GM19035 (cell line): Measurements from ENCODE around the gene MAGEA1.
"Not testable (repeated sequence)": the region's sequence is repeated elsewhere in the genome, so short reads cannot be mapped to it uniquely, and the experiment has no call there.

Experiments used
- ATAC-seq: cut with Tn5 transposase; IDR thresholded peaks from one replicate; pipeline ENCODE4 v1.9.1; 2021; ENCODE audit not compliant: unreplicated experiment

The MAGEA1 gene, protein sequence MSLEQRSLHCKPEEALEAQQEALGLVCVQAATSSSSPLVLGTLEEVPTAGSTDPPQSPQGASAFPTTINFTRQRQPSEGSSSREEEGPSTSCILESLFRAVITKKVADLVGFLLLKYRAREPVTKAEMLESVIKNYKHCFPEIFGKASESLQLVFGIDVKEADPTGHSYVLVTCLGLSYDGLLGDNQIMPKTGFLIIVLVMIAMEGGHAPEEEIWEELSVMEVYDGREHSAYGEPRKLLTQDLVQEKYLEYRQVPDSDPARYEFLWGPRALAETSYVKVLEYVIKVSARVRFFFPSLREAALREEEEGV

DNA sequence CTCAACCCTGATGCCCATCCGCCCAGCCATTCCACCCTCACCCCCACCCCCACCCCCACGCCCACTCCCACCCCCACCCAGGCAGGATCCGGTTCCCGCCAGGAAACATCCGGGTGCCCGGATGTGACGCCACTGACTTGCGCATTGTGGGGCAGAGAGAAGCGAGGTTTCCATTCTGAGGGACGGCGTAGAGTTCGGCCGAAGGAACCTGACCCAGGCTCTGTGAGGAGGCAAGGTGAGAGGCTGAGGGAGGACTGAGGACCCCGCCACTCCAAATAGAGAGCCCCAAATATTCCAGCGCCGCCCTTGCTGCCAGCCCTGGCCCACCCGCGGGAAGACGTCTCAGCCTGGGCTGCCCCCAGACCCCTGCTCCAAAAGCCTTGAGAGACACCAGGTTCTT is at the start of gene MAGEA1:
Gene MAGEA1, plus strand, starts transcription at position 154 of the 400 bp plus-strand sequence. CDS start 3,106 bp downstream, outside the sequence.
- ATAC-seq = no peak

DNA sequence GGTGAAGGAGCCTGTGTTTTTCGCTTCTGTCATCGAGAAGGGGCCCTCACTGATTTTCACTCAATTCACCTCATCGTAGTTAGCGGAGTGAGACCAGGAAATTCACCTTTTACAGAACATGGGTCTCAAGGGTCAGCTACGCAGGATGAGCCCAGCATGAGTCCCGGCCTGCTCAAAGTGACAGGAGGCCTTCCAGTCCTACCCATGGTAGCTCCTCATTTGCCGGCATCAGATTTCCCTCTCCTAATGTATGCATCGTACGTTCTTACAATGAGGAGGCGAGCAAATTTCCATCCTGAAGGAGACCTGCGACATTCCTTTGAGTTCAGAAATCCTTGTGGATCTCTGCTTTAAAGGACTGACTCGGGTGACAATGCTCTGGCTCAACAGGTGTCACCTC is 46.2 kb upstream of the MAGEA1 start:
- ATAC-seq = not testable (repeated sequence)

DNA sequence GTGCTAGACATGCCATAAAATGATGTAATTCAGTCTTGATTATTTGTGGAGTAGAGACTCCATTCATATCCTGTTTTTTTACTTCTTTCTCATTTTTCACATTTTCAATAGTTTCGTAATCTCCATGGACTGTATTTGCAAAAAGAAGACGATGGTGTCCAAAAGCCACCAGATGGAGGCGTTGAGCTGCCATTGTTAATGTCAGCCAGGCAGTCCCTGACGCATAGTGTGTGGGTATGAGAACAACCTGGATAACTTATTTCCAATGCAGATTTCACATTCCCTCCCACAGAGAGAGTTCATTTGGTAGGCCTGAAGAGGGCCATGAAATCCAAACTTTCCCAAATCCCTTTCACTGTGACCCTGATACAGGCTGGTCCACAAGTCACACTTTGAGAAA is 40.0 kb upstream of the MAGEA1 start:
- ATAC-seq = not testable (repeated sequence)

DNA sequence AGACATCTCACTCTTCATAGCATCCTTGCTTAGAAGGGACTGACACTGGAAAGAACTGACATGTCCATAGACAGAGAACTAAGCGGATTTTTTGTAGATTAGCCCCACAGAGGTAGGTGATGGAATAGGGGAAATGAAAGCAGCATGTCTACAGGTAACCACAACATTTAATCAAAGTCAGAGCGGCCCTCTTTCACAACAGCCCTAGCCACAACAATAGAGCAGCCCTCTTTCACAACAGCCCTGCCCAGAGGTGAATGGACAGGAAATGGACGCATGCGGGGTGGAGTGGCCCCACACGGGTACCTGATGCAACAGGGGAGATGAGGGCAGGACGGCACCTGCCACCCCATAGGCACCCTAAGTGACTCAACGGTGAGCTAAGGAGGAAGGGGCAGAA is 32.8 kb upstream of the MAGEA1 start:
- not testable (repeated sequence) for ATAC-seq

DNA sequence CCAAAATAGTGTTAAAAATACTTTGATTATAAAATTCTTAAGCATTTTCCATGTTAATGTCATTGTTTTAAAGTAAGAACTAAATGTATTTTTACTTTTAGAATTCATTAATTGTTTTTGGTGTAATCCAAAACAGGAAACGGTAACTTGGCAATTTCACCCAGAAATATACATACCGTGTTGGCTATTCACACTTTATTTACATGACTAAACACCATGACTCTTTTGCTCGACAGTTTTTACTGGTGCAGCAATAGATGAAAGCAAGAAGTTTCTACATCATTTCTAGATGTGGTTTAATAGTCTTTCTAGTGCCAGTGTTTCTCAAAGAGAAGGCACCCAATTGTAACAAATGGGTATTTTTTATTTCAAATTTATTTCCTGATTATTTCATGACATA is 25.6 kb upstream of the MAGEA1 start:
- ATAC-seq = no peak

DNA sequence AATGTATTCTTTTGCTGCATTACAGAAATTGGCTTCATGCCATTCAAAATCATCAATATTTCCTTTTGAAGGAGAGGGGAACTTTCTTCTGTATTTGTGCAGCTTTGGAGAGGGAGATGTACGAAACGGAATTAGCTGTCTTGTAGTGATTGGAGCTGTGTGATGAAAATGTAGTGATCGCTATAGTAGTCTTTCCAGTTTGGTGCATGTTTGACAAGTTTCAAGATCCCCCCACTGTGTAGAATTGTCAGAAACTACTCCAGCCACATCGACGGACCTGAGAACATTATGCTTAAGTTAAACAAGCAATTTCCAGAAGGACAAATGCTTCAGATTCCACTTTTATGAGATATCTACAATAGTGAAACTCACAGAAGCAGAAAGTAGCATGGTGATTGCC is 21.6 kb upstream of the MAGEA1 start:
- no peak for ATAC-seq

DNA sequence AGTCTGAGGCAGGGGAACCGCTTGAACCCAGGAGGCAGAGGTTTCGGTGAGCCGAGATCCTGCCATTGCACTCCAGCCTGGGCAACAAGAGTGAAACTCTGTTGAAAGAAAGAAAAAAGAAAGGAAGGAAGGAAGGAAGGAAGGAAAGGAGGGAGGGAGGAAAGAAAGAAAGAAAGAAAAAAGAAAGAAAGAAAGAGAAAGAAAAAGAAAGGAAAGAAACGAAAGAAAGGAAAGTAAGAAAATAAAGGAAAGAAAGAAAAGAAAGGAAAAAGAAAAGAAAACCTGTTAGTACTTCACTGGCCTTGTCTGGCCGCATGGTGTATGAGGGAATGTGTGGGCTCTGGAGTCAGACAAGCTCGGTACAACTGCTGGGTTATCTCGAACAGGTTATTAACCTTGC is 20.8 kb upstream of the MAGEA1 start:
- ATAC-seq = no peak

DNA sequence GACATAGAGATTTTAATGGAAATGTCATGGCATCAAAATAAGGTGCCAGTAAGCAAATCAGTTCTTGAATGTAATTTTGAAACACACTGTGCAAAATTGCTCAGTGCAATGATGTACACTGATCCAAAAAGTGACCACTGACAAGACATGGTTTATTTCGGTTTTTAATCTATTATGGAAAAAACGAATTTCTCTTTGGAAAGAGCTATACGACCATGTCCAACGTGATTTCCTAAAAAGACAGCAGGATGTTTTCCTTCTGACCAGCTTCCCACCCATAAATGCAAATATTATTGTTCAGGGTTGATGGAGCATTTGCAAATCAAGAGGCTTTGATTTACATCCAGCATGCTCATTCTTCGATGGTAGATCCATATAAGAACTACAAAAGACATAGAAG is 17.1 kb upstream of the MAGEA1 start:
- no peak for ATAC-seq

DNA sequence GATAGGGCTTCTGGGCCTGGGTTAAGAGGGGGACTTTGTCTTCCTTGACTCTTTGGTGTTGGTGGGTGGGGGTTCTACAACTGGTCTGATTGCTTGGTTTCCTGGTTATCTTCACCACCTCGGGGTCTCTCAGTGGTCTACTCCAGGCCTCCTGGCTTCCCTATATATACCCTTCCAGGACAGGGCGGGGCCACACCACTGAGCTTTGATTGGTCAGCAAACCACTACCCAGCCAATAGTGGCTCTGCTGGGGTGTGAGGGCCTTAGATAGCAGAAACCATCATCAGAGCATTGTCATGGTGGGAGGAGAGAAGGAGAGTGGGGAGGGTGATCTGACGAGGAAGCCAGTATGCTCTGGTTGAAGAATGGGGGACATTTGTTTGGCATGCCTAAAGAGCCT is 14.4 kb upstream of the MAGEA1 start:
- ATAC-seq = no peak

DNA sequence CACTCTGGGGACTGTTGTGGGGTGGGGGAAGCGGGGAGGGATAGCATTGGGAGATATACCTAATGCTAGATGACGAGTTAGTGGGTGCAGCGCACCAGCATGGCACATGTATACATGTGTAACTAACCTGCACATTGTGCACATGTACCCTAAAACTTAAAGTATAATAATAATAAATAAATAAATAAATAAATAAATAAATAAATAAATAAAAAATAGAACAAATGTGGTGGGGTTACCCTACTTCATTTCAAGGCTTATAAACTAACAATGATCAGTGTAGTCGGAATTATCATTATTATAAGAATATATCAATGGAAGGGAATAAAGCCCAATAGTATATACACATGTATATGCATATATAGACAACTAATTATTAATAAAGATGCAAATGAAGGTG is 10.7 kb upstream of the MAGEA1 start:
- not testable (repeated sequence) for ATAC-seq

DNA sequence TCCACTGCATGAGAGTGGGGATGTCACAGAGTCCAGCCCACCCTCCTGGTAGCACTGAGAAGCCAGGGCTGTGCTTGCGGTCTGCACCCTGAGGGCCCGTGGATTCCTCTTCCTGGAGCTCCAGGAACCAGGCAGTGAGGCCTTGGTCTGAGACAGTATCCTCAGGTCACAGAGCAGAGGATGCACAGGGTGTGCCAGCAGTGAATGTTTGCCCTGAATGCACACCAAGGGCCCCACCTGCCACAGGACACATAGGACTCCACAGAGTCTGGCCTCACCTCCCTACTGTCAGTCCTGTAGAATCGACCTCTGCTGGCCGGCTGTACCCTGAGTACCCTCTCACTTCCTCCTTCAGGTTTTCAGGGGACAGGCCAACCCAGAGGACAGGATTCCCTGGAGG is 2.7 kb downstream of the MAGEA1 start:
- ATAC-seq = no peak

DNA sequence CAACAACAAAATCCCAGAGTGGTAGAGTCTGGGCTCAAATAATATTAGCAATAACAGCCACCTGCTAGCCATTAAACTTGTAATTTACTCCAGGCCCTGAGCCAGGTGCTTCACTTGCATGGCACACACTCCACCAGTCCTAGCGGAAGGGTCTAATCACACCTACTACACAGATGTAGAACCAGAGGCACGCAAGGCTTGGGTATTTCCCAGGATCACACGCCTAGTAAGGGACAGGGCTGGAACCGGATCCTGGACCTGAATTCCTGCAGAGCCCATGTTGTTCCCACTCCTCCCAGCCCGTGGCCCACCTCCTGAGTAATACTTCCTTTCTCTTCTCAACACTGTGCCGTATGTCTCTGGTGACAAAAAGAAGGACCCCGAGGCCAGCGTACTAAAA is 5.7 kb downstream of the MAGEA1 start:
- no peak for ATAC-seq

DNA sequence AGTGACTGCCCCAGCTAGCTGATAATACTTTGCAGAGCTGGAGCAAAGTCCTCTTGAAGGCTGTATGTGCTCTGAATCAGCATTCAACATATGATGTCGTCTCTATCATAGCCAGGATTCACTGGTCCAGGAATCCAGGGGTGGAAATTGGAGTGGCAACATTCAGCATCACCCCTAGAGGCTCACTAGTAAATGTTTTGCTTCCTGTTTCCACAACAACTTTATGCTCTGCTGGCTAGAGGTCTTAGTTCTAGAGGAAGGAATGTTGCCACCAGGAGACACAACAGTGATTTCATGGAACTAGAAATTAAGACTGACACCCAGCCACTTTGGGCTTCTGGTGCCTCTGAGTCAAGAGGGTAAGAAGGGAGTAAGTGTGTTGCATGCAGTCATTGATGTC is 11.3 kb downstream of the MAGEA1 start:
- no peak for ATAC-seq

DNA sequence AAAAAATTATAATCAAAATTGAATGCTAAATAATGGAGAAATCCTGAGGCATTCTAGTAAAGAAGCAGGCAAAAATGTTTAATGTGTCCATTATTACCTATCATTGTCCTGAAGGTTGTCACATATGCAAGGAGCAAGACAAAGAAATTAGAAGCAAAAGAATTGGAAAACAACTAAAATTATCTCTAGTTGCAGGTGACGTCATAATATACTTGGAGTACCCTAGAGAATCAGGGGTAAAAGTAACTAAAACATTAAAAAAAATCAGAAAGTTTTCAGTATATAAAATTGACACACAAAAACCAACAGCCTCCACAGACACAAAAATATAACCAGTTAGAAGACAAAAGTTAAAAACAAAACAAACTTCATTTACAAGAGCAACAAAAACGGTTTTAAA is 21.4 kb downstream of the MAGEA1 start:
- ATAC-seq = no peak

DNA sequence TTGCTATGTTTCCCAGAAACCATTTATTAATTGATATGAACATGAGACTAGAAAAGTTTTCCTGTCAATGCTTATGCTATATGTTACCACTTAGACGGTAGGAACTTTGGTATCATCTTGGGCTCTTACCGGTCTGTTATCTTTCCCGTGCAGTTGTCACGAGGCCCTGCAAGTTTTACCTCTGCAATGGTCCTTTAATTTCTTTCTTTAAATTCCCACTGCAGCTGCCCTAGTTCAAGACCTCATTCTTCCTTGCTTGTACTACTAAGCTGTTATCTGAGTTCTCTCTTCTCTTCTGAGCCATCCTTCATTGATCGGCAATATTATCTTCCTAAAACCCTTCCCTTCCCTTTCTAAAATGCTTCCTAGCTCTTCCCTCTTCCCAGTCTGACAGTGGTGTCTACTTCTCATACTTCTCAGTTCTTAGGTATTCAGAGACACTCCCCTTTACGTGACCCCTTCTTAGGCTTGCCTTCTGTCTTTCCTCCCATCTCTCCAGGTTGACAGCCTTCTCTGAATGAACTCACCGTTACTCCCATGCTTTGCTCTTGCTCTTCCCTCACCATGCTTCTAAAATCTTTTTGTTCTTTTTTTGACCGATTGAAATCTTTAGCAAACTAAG is 27.5 kb downstream of the MAGEA1 start:
- no peak for ATAC-seq

DNA sequence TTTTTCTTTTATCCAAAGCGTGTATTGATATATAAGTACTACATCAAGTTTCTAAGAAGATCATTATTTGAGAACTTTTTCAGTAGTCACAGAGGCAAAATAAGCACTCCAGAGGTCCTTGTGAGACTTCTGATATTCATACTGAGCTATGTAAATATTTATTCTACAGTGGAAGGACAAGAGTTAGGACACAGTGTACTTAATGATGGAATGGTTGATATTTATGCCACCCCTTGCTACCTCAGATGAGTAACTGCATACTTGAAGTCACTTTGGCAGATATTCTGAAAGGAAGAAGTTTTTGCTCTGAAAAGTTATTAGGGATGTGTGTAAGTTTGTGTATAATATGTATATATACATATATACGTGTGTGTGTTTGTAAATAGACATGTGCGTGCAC is 30.3 kb downstream of the MAGEA1 start:
- no peak for ATAC-seq

DNA sequence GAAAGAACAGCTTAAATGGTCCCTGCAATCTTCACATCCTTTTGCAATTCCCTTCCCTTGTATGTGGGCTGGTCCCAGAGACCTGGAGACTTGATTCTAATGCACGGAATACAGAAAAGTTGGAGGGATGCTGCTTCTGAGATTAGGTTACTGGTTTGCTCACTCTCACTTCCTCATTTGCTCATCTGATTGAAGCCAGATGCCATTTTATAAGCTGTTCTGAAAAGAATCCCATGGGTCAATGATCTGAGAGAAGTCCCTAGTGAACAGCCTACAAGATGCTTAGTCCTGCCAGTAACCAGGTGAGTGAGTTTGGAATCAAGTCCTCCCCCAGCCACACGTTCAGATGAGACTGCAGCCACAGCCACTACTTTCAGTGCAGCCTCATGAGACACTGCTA is 35.9 kb downstream of the MAGEA1 start:
- no peak for ATAC-seq

DNA sequence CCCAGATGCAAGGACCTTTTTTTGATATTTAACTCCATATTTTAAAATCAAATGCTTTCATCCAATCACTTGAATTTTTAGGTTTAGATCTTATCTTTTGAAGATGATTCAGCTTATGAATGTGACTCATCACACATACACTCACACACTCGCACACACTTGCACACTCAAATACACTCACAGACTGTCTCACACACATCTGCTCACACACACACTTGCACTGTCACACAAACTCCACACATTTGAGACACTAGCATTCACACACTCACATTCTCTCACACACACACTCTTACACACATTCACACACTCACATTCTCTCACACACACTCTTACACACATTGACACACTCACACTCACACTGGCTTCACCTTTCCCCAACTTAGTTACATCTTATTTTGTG is 37.8 kb downstream of the MAGEA1 start:
- no peak for ATAC-seq

DNA sequence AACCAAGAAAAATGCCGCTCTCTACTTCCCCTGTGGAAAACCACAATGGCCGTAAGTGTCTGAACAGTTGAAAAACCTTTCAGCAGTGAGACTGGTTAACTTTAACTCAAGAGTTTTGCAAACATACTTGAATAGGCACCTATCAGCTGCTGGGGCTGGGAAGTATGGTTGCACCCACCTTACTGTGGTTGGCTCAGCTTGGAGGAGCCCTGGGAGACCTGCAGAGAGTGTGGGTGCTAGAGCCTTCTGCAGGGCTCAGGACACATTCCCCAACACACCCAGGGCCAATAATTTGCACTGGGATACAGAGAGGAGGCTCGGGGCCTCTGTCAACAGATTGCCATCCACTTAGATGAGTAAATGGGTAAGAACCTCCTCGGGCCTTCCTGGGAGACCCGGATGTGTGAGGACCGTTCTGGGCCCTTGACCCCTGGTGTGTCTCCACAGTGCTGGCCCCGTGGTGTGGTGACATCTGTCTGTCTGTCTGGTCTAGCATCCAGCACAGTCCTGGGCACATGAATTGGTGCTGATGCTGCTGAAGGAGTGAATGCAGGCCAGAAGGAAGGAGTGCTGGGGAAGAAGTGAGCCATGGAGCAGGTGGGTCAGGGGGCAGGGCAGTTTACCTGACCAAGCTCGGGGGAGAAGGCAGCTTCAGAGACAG is 46.5 kb downstream of the MAGEA1 start:
- no peak for ATAC-seq

DNA sequence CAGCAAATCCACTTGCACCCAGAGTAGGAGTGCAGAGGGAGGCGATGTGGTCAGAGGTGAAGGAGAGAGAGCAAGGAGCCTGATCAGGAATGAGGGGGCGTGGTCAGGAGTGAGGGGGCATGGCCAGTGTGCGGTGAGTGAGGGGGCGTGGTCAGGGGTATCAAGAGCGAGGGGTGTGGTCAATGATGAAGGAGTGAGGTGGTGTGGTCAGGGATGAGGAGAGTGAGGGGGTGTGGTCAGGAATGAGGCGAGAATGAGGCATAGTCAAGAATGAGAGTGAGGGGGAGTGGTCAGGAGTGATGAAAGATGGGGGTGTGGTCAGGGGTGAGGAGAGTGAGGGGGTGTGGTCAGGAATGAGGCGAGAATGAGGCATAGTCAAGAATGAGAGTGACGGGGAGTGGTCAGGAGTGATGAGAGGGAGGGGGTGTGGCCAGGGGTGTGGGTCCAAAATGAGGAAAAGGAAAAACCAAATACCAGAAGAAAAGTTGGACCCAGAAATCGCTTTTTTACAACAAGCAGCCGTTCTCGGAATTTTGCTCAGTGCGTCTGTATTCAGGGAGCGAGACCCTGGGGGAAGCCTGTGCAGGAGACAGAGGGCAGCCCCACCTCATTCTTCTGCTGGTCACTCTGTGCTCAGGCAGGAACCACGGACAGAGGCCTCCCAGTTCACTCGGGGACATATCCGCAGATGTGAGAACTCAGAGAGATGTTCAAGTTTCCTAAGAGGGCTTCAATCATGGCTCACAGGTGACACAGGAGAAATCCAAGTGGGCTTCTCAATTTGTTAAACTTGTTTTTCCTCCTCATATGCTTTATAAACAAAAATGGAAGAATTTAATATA is 47.5 kb downstream of the MAGEA1 start:
- no peak for ATAC-seq
